HG03039 (cell line): ENCODE results near the gene FBL.

Experiments used
- ATAC-seq: cut with Tn5 transposase; IDR thresholded peaks from one replicate; pipeline ENCODE4 v1.9.1; 2021; ENCODE audit warnings: mild to moderate bottlenecking, moderate library complexity; ENCODE audit not compliant: unreplicated experiment

FBL gene

GRCh38 chr19:39843919-39844793, 2.0 kb downstream of the FBL start:
- ATAC-seq = no peak

DNA sequence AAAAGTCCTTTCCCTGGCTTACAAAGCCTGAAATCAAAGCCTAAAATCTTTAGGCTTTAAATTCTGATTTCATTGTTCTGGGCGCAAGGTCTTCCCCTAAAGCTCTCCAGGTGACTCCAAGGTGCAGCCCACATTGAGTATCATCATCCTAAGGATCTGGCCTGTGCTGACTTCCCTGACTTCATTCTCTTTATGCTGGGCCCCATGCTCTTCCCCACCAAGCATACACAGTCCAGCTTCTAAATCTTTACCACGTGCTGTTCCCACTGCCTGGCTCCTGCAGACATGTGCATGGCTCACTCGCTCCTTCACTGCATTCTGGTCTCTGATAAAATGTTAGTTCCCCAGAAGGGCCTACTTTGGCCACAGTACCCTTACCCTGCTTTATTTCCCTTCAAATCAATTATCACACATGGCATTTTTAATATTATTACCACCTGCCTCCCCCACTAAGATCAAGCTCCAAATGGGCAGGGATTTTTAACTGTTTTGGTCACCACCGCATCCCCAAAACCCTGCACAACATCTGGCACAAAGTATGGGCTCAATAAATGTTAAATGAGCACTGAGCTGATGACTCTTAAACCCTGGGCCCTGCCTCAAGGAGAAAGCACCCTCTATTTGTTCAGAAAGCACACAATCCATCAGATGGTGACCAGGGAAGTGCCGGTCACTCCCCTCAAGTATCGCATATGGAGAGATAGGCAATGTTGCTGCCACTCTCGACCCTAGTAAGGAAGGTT, 3.3 kb downstream of the FBL start:
- ATAC-seq = no peak

DNA sequence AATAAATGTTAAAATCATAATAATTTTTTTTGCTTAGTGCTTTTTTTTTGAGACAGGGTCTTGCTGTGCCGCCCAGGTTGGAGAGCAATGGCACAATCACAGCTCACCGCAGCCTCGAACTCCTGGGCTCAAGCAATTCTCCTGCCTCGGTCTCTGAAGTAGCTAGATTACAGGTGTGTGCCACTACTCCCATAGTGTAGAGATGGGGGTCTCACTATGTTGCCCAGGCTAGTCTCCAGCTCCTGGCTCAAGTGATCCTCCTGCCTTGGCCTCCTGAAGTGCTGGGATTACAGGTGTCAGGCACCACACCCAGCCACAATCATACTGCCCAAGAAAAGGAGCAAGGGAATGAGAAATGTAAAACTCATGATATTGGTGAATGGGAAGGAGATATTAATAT, 5.1 kb downstream of the FBL start:
- ATAC-seq = no peak

- no peak for ATAC-seq
These were observed 5.7 kb downstream of the FBL start for GRCh38 chr19:39840492-39840891.

- ATAC-seq = no peak
These were observed 6.4 kb downstream of the FBL start for GRCh38 chr19:39839678-39840327.

GRCh38 chr19:39838569-39838968, 7.6 kb downstream of the FBL start:
- no peak for ATAC-seq

DNA sequence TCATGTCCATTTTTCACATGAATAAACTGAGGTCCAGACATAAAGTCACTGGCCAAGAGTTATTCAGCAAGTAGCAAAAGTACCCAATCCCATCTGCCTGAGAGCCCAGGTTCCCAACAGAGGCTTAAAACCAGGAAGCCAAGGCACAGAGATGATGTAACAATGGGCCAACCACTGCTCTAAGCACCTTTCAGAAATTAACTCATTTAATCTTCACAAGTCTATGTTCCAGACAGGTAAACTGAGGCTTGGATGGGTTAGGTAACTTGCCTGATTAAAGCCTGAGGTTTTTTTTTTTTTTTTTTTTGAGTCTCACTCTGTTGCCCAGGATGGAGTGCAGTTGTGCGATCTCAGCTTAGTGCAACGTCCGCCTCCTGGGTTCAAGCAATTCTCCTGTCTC, 8.2 kb downstream of the FBL start:
- ATAC-seq = no peak

GRCh38 chr19:39834287-39834841, 11.8 kb downstream of the FBL start:
- ATAC-seq = no peak

DNA sequence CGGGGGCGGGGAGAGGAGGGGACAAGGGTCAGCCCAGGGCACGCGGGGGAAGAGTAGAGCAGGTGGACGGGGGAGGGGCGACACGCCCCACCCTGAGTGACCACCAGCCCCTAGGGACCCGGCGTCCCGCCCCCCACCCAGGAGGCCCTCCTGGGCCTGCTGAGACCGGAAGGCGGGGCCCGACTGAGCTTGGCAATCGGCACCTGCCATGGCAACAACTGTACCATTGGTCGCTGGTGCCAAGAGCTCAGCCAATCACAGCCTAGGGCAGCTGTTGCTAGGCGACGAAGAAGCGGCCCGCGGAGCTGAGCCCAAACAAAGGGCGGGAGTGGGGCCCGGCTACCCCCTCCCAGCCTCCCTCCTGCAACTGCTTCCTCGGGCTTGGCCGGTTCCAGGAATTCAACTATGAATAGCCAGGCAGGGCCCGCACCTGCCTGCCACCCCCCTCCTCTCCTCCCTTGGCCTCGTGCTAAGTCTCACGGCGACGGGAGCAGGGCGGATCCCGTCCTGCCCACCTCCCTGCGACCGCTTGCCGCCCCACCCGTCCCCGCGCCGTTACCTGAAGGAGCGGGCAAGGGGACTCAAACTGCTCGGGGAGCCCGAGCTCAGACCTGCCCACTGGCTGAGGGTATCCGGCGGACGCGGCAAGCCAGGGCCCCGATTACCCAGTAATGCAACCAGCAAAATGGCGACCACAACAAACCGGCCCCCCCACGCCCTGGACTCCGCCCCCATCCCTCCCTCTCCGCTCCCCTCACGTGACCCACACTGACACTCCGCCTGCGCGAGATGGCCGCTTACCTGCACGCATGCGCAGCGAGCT, 12.5 kb downstream of the FBL start, which contains the start of gene DYRK1B:
Gene DYRK1B, minus strand, starts transcription at position 699 of the 823 bp plus-strand sequence. CDS start 2,295 bp downstream, outside the sequence.
- ATAC-seq = peak; percentile 75

DNA sequence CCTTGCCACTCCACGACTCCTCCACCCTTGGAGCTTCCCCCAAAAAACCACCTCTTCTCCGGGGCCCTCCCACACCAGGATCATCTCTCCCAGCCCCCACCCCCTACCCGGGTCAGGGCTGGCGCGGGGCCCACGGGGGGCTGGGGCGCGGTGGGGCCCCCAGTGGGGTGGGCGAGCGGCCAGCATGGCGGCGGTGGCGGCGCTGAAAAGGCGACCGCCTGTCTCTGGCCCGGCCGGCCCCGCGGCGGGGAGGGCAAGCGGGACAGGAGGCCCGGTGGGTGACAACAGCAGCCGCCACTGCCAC, 13.1 kb downstream of the FBL start:
- peak; percentile 8 for ATAC-seq

GRCh38 chr19:39832341-39833083, 13.7 kb downstream of the FBL start:
- no peak for ATAC-seq

DNA sequence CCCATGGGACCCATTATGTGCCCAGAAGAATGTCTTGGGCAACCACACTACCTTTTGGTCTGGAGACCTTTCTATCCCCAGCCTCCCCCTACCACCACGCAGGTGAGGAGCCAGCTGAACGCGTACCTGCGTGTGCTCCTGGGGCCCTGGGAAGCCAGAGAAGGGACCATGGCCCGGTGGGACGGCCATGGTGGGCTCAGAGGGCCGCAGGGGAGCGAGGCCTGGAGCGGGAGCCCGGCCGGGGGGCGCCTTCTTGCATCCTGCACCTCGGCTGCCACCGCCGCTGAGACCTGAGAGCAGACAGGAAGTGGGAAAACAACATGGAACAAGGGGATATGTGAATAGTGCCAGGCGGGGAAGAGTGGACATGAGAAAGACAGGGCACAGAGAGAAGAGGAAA, 14.5 kb downstream of the FBL start:
- ATAC-seq = no peak

DNA sequence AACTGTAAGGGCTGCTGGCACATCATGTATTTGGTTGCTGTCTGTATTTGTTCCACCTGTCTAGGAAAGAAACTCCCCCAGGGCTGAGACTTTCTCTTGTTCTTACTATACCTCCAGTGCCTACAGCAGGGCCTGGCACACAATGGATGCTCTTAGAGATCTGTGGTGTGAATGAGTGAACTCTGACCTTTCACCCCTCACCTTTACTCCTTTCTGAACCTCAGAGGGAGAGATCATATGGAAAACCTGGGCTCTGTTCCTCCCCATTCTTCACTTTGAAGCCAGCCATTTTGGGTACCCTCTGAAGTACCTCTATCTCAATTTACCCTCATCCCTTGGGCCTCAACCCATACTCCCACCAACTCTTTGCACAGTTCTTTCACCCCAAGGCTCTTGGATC, 15.3 kb downstream of the FBL start:
- ATAC-seq = no peak

GRCh38 chr19:39830406-39830805, 15.8 kb downstream of the FBL start:
- ATAC-seq = no peak

GRCh38 chr19:39829702-39830275, 16.4 kb downstream of the FBL start:
- ATAC-seq = no peak

GRCh38 chr19:39828654-39829032, 17.5 kb downstream of the FBL start:
- ATAC-seq = no peak

GRCh38 chr19:39828015-39828653, 18.0 kb downstream of the FBL start:
- ATAC-seq = no peak

GRCh38 chr19:39827216-39827615, 19.0 kb downstream of the FBL start:
- no peak for ATAC-seq

GRCh38 chr19:39826311-39826945, 19.8 kb downstream of the FBL start:
- ATAC-seq = no peak
